MM.1S (cell line): ENCODE results near the gene C22orf15.

Experiments used
- EZH2 ChIP-seq: fragments of 300-600 bp; sonication (generic); optimal IDR thresholded peaks from 2 replicates; pipeline ENCODE3; 2017; ENCODE audit warnings: low read depth, mild to moderate bottlenecking, antibody characterized with exemption, low read length, mixed read lengths
- EZH2phosphoT487 ChIP-seq: fragments of 300-600 bp; sonication (generic); IDR thresholded peaks from 2 replicates; pipeline ENCODE4 v1.6.1; 2018; ENCODE audit warnings: antibody characterized with exemption, low read length
- TF ChIP-seq, protein P1 (sequence below): fragments of 300-600 bp; sonication (generic); IDR thresholded peaks from 2 replicates; pipeline ENCODE4 v1.5.1; 2016; ENCODE audit warnings: antibody characterized with exemption, low read length, mixed read lengths

DNA sequence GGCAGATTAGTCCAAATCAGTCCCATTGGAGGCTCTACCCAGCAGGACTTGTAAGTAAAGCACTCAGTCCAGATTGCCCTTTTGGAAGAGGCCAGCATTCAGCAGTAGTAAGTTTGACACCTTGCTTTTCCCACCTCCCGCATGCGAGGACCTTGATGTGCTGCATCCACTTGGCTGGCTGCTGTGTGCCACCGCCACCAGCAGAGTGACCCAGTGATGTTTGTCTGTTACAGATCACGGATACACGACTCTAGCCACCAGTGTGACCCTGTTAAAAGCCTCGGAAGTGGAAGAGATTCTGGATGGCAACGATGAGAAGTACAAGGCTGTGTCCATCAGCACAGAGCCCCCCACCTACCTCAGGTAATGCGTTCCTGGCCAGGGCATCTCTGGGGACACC is 30.5 kb downstream of the C22orf15 start:
- TF ChIP-seq EZH2phosphoT487 (no peak), EZH2 (no peak)
- TF ChIP-seq, protein P1, sequence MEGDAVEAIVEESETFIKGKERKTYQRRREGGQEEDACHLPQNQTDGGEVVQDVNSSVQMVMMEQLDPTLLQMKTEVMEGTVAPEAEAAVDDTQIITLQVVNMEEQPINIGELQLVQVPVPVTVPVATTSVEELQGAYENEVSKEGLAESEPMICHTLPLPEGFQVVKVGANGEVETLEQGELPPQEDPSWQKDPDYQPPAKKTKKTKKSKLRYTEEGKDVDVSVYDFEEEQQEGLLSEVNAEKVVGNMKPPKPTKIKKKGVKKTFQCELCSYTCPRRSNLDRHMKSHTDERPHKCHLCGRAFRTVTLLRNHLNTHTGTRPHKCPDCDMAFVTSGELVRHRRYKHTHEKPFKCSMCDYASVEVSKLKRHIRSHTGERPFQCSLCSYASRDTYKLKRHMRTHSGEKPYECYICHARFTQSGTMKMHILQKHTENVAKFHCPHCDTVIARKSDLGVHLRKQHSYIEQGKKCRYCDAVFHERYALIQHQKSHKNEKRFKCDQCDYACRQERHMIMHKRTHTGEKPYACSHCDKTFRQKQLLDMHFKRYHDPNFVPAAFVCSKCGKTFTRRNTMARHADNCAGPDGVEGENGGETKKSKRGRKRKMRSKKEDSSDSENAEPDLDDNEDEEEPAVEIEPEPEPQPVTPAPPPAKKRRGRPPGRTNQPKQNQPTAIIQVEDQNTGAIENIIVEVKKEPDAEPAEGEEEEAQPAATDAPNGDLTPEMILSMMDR, result no peak
